ENCODE results near the gene PRM3.

- TF ChIP-seq CTCF (IDR thresholded peaks at IDR 0.05) (no peak), EZH2 (IDR thresholded peaks at IDR 0.05; ENCODE audit: borderline replicate concordance, insufficient read depth, low read depth, low read length, poor library complexity, severe bottlenecking) (no peak)
Measured at GRCh38 chr16:11302977-11303376, 29.5 kb upstream of the PRM3 start.

Measured in B cell (primary cell).